Glutamatergic neuron (in vitro differentiated cells): ENCODE measurements around the gene BMP3. TPM values are rescaled to one million over a fixed set of nuclear protein-coding genes. Genes with fewer than 3 reads are reported as not detected.

ENCODE experiments used
- DNase-seq: peaks from one replicate; pipeline ENCODE4 v3.0.0; 2022
- H3K27ac Mint-ChIP-seq: one replicate; pipeline ENCODE4 v1.8.0; 2020; ENCODE audit warnings: mild to moderate bottlenecking, mixed read lengths, inconsistent platforms; ENCODE audit not compliant: unreplicated experiment
- H3K27me3 Mint-ChIP-seq: one replicate; pipeline ENCODE4 v1.8.0; 2020; ENCODE audit warnings: mild to moderate bottlenecking, moderate library complexity, mixed read lengths, inconsistent platforms; ENCODE audit not compliant: unreplicated experiment
- H3K36me3 Mint-ChIP-seq: one replicate; pipeline ENCODE4 v1.8.0; 2020; ENCODE audit warnings: mild to moderate bottlenecking, mixed read lengths, inconsistent platforms; ENCODE audit not compliant: unreplicated experiment
- H3K4me1 Mint-ChIP-seq: one replicate; pipeline ENCODE4 v1.8.0; 2020; ENCODE audit warnings: mild to moderate bottlenecking, low read depth, mixed read lengths, inconsistent platforms; ENCODE audit not compliant: unreplicated experiment
- H3K4me3 Mint-ChIP-seq: one replicate; pipeline ENCODE4 v1.8.0; 2020; ENCODE audit warnings: mild to moderate bottlenecking, mixed read lengths, inconsistent platforms; ENCODE audit not compliant: unreplicated experiment
- H3K9me3 Mint-ChIP-seq: one replicate; pipeline ENCODE4 v1.8.0; 2020; ENCODE audit warnings: mild to moderate bottlenecking, moderate library complexity, mixed read lengths, inconsistent platforms; ENCODE audit not compliant: unreplicated experiment
- CTCF ChIP-seq: fragments of 200-600 bp; sonication (generic); IDR thresholded peaks from one replicate; pipeline ENCODE4 v1.5.0; 2021; ENCODE audit not compliant: partially characterized antibody, unreplicated experiment
- total RNA-seq: library from RNA; stranded (reverse); fragmentation: NEBNext Ultra II Directional; extraction: Animal tissue kit (Norgen Biotek cat#: 25700); gene quantifications from one replicate; pipeline ENCODE4 v1.2.1, GENCODE V29; 2021; ENCODE audit not compliant: unreplicated experiment

The BMP3 gene
- total RNA-seq, 1 donor from 2014 or later: 1.8 TPM

- DNase-seq: no peak
- peaks cover 14% of the 10 kb centered on the region for H3K36me3 Mint-ChIP-seq
Measured at GRCh38 chr4:81095389-81095788, 64.9 kb downstream of the BMP3 start.

GRCh38 chr4:81096566-81096965 lies 66.1 kb downstream of the BMP3 start:
- Mint-ChIP-seq H3K27ac (no peak overlapping the region), H3K4me3 (no peak overlapping the region), H3K9me3 (peaks cover 2% of the 10 kb centered on the region), H3K4me1 (no peaks in the 10 kb centered on the region), H3K36me3 (peaks cover 14% of the 10 kb centered on the region), H3K27me3 (no peaks in the 10 kb centered on the region)
- no peak for DNase-seq
- no peak for TF ChIP-seq CTCF

More at GRCh38 chr4:81095389-81095788, 64.9 kb downstream of the BMP3 start:
- no peak overlapping the region for H3K27ac Mint-ChIP-seq
- H3K4me1 Mint-ChIP-seq: no peaks in the 10 kb centered on the region
- no peak overlapping the region for H3K4me3 Mint-ChIP-seq
- TF ChIP-seq CTCF: no peak
- peaks cover 2% of the 10 kb centered on the region for H3K9me3 Mint-ChIP-seq
- no peaks in the 10 kb centered on the region for H3K27me3 Mint-ChIP-seq

- H3K27ac Mint-ChIP-seq: no peak overlapping the region
- no peaks in the 10 kb centered on the region for H3K4me1 Mint-ChIP-seq
- no peak overlapping the region for H3K4me3 Mint-ChIP-seq
- no peak for TF ChIP-seq CTCF
- no peaks in the 10 kb centered on the region for H3K27me3 Mint-ChIP-seq
- H3K9me3 Mint-ChIP-seq: peaks cover 2% of the 10 kb centered on the region
- DNase-seq: no peak
- H3K36me3 Mint-ChIP-seq: peaks cover 11% of the 10 kb centered on the region
Measured at GRCh38 chr4:81102107-81102506, 71.6 kb downstream of the BMP3 start.

- Mint-ChIP-seq H3K27ac (no peak overlapping the region), H3K4me3 (peak overlapping the region; percentile 12), H3K27me3 (no peaks in the 10 kb centered on the region), H3K9me3 (no peaks in the 10 kb centered on the region), H3K36me3 (peaks cover 5% of the 10 kb centered on the region), H3K4me1 (no peaks in the 10 kb centered on the region)
- no peak for TF ChIP-seq CTCF
- no peak for DNase-seq
Measured at GRCh38 chr4:81106150-81106549, 75.6 kb downstream of the BMP3 start.

Other genes starting within 250 kb of the BMP3 start
- 29.7 TPM for gene PRKG2, start 184.5 kb downstream of the BMP3 start, total RNA-seq